Endodermal cell (in vitro differentiated cells): Measurements from ENCODE around the gene AUTS2. TPM values are rescaled to one million over a fixed set of nuclear protein-coding genes. Genes with fewer than 3 reads are reported as not detected.

Source experiments
- DNase-seq: peaks from one replicate; pipeline ENCODE4 v3.0.0-alpha.2; 2017
- H3K27ac ChIP-seq: 2 replicates; pipeline ENCODE4 v1.5.1; 2013; ENCODE audit warnings: mild to moderate bottlenecking, low read depth, low read length, moderate library complexity
- H3K27me3 ChIP-seq: 2 replicates; pipeline ENCODE4 v1.6.1; 2013; ENCODE audit warnings: mild to moderate bottlenecking, low read length, moderate library complexity; ENCODE audit not compliant: insufficient read depth, control insufficient read depth, poor library complexity, severe bottlenecking
- H3K36me3 ChIP-seq: 2 replicates; pipeline ENCODE4 v1.7.0; 2013; ENCODE audit warnings: mild to moderate bottlenecking, low read length, moderate library complexity; ENCODE audit not compliant: control insufficient read depth, insufficient read depth
- H3K4me1 ChIP-seq: one replicate; pipeline ENCODE4 v1.7.0; 2013; ENCODE audit warnings: low read length; ENCODE audit not compliant: control insufficient read depth, insufficient read depth
- H3K4me3 ChIP-seq: 2 replicates; pipeline ENCODE4 v1.5.1; 2013; ENCODE audit warnings: mild to moderate bottlenecking, low read length, moderate library complexity
- H3K9ac ChIP-seq: 2 replicates; pipeline ENCODE4 v1.6.1; 2013; ENCODE audit warnings: mild to moderate bottlenecking, low read length, moderate library complexity; ENCODE audit not compliant: poor library complexity, severe bottlenecking; ENCODE audit errors: extremely low read depth
- H3K9me3 ChIP-seq: 2 replicates; pipeline ENCODE4 v1.6.1; 2013; ENCODE audit warnings: mild to moderate bottlenecking, low read length, moderate library complexity; ENCODE audit not compliant: control insufficient read depth
- H3K27ac Mint-ChIP-seq: 2 replicates; pipeline ENCODE4 v1.8.0; 2020; ENCODE audit warnings: mixed read lengths
- H3K27me3 Mint-ChIP-seq: 2 replicates; pipeline ENCODE4 v1.8.0; 2021; ENCODE audit warnings: mild to moderate bottlenecking, mixed read lengths; ENCODE audit not compliant: insufficient read depth
- H3K36me3 Mint-ChIP-seq: 2 replicates; pipeline ENCODE4 v1.8.0; 2020; ENCODE audit warnings: low read depth, mixed read lengths
- H3K4me1 Mint-ChIP-seq: 2 replicates; pipeline ENCODE4 v1.8.0; 2020; ENCODE audit warnings: mixed read lengths
- H3K4me3 Mint-ChIP-seq: 2 replicates; pipeline ENCODE4 v1.8.0; 2020; ENCODE audit warnings: mild to moderate bottlenecking, moderate library complexity, mixed read lengths
- H3K9me3 Mint-ChIP-seq: 2 replicates; pipeline ENCODE4 v1.8.0; 2020; ENCODE audit warnings: mild to moderate bottlenecking, mixed read lengths
- CTCF ChIP-seq: fragments of 200-600 bp; sonication (generic); conservative IDR thresholded peaks from 2 replicates; pipeline ENCODE4 v1.5.0; 2021; ENCODE audit warnings: antibody characterized with exemption, mild to moderate bottlenecking
- WGBS, 2 experiments: methylation state at CpG; one replicate each; pipeline versions ENCODE4 v1.1.5 to v1.1.7; 2013; ENCODE audit warnings: missing lambda C conversion rate in 2 of 2, mixed read lengths in 1 of 2; ENCODE audit not compliant: insufficient coverage in 1 of 2, insufficient read length in 1 of 2; 5-methylcytosine and 5-hydroxymethylcytosine counted together
- total RNA-seq, 2 donors: library from RNA; stranded (reverse); fragmentation: NEBNext Ultra II Directional in 1 of 2; extraction: Animal tissue kit (Norgen Biotek cat#: 25700) in 1 of 2; gene quantifications; 2 replicates in 1 of 2; 3 replicates in 1 of 2; pipeline ENCODE4 v1.2.1, GENCODE V29; 2021

AUTS2 gene
- total RNA-seq, 2 donors from 2014 or later = 76.8 to 106 TPM

DNA sequence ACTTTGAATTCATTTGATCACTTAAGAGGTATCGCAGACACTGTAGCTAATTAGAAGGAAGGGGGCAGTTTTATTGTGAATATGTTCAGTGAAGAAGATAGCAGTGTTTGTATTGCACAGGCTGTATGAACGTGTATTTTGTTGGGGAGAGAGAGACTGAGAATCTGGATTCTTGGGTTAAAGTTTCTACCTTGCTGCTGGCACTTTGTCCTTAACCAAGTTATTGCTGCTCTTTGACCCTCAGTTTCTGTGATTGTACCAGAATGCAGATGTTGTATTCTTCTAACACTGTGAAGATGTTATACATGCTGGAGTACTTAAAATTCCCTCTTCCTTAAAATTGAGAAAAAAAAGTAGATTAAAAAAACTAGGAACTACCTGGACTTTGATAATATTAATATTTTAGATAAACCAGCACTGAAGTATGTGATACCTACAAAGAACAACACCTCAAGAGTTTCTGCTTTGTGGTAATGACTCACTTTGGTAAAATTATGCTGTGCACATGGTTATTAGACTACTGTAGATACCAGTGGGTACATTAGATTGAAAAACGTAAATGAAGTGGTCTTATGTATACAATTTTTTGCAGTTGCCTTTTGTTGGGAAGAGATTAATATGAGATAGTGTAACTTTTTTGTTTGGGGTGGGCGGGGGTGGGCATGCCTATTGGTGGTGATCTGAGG lies 321.3 kb downstream of the AUTS2 start:
- no peak overlapping the region for H3K9ac ChIP-seq
- H3K27ac ChIP-seq = no peak overlapping the region
- H3K4me1 ChIP-seq = no peaks in the 10 kb centered on the region
- no peaks in the 10 kb centered on the region for H3K36me3 ChIP-seq
- no peaks in the 10 kb centered on the region for H3K27me3 ChIP-seq
- H3K9me3 ChIP-seq = no peaks in the 10 kb centered on the region
- no peak overlapping the region for H3K4me3 ChIP-seq
- H3K27me3 Mint-ChIP-seq = no peaks in the 10 kb centered on the region
- no peak overlapping the region for H3K4me3 Mint-ChIP-seq
- no peaks in the 10 kb centered on the region for H3K9me3 Mint-ChIP-seq
- no peak for DNase-seq
- H3K36me3 Mint-ChIP-seq = no peaks in the 10 kb centered on the region
- H3K27ac Mint-ChIP-seq = no peak overlapping the region
- 93 to 100% methylated on average over 2 to 4 of the region's 4 CpGs for WGBS, 2 experiments
- peaks cover 10% of the 10 kb centered on the region for H3K4me1 Mint-ChIP-seq
- no peak for TF ChIP-seq CTCF

- WGBS, 2 experiments = 97 to 100% methylated on average over 1 to 3 of the region's 3 CpGs
- Mint-ChIP-seq H3K36me3 (no peaks in the 10 kb centered on the region), H3K27ac (no peak overlapping the region), H3K9me3 (no peaks in the 10 kb centered on the region), H3K27me3 (no peaks in the 10 kb centered on the region), H3K4me1 (peaks cover 7% of the 10 kb centered on the region), H3K4me3 (no peak overlapping the region)
- no peak overlapping the region for H3K27ac ChIP-seq
- no peaks in the 10 kb centered on the region for H3K9me3 ChIP-seq
- H3K9ac ChIP-seq = no peak overlapping the region
- no peaks in the 10 kb centered on the region for H3K4me1 ChIP-seq
- TF ChIP-seq CTCF = no peak
- no peaks in the 10 kb centered on the region for H3K27me3 ChIP-seq
- H3K36me3 ChIP-seq = no peaks in the 10 kb centered on the region
- DNase-seq = no peak
- no peak overlapping the region for H3K4me3 ChIP-seq
Observed at GRCh38 chr7:69920797-69921196, 322.5 kb downstream of the AUTS2 start.

- Histone ChIP-seq H3K9ac (no peak overlapping the region), H3K27ac (no peak overlapping the region), H3K36me3 (no peaks in the 10 kb centered on the region), H3K27me3 (no peaks in the 10 kb centered on the region), H3K9me3 (no peaks in the 10 kb centered on the region), H3K4me3 (no peak overlapping the region), H3K4me1 (no peaks in the 10 kb centered on the region)
- Mint-ChIP-seq H3K36me3 (no peaks in the 10 kb centered on the region), H3K27ac (peak overlapping the region; percentile 32), H3K4me3 (no peak overlapping the region), H3K27me3 (no peaks in the 10 kb centered on the region), H3K9me3 (no peaks in the 10 kb centered on the region), H3K4me1 (peaks cover 7% of the 10 kb centered on the region)
- no peak for TF ChIP-seq CTCF
- DNase-seq = no peak
- WGBS, 2 experiments = 92 to 96% methylated on average over 4 to 5 of the region's 6 CpGs
Observed at GRCh38 chr7:69922026-69922803, 323.9 kb downstream of the AUTS2 start.
